K562 (cell line): ENCODE data around the gene EVC.

ENCODE experiments used
- FOS ChIP-seq: IDR thresholded peaks from 3 replicates; pipeline ENCODE4 v1.6.1; 2011; ENCODE audit not compliant: insufficient read length; ENCODE audit errors: extremely low read depth
- ZNF707 ChIP-seq: fragments of 250-450 bp; sonication (Bioruptor Pico); conservative IDR thresholded peaks from 2 replicates; pipeline ENCODE4 v1.8.0; 2022; ENCODE audit warnings: inconsistent platforms, mild to moderate bottlenecking, moderate library complexity

GRCh38 chr4:5707366-5707765, 3.6 kb upstream of the EVC start:
- TF ChIP-seq FOS (no peak), ZNF707 (CRISPR knock-in tag) (no peak)
